Measurements from ENCODE around the gene GNS.

DNA sequence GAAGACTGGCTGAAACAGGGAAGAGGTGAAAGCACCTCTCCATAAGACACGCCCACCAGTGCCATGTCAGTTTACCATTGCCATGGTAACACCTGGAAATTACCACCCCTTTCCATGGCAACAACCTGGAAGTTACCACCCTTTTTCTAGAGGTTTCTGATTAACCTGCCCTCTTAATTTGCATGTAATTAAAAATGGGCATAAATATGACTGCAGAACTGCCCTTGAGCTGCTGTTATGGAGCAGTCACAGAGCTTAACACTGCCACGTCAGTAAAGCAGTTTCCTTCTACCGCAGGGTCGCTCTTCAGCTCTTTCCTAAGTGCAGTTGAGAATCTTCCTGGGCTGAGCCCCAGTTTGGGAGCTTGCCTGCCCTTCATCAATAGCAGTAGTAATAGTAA, 93.7 kb downstream of the GNS start:
- TF ChIP-seq EZH2 (IDR thresholded peaks at IDR 0.05; ENCODE audit: borderline replicate concordance, low read depth, low read length, severe bottlenecking) (no peak), POLR2A (IDR thresholded peaks at IDR 0.05; ENCODE audit: low read depth, low read length) (no peak), FOS (IDR thresholded peaks at IDR 0.05; ENCODE audit: borderline replicate concordance, insufficient read depth, low read length) (no peak), JUN (IDR thresholded peaks at IDR 0.05; ENCODE audit: borderline replicate concordance, insufficient read depth, insufficient read length, low read depth) (no peak), POLR2AphosphoS5 (IDR thresholded peaks at IDR 0.05; ENCODE audit: insufficient read depth, low read depth, low read length) (no peak), MYC (IDR thresholded peaks at IDR 0.05; ENCODE audit: low read depth, low read length) (no peak)
- TF ChIP-seq, protein P1, sequence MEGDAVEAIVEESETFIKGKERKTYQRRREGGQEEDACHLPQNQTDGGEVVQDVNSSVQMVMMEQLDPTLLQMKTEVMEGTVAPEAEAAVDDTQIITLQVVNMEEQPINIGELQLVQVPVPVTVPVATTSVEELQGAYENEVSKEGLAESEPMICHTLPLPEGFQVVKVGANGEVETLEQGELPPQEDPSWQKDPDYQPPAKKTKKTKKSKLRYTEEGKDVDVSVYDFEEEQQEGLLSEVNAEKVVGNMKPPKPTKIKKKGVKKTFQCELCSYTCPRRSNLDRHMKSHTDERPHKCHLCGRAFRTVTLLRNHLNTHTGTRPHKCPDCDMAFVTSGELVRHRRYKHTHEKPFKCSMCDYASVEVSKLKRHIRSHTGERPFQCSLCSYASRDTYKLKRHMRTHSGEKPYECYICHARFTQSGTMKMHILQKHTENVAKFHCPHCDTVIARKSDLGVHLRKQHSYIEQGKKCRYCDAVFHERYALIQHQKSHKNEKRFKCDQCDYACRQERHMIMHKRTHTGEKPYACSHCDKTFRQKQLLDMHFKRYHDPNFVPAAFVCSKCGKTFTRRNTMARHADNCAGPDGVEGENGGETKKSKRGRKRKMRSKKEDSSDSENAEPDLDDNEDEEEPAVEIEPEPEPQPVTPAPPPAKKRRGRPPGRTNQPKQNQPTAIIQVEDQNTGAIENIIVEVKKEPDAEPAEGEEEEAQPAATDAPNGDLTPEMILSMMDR (IDR thresholded peaks at IDR 0.05; ENCODE audit: extremely low read depth in 1 of 2, insufficient read depth in 1 of 2, low read depth in 1 of 2, low read length in 2 of 2), result no peak

All from endothelial cell of umbilical vein (primary cell).